ENCODE measurements around the gene TPST2. TPM values are rescaled to one million over a fixed set of nuclear protein-coding genes. Genes with fewer than 3 reads are reported as not detected.

Gene TPST2
- total RNA-seq, 1 experiment from 2014 or later = 50.1 TPM

DNA sequence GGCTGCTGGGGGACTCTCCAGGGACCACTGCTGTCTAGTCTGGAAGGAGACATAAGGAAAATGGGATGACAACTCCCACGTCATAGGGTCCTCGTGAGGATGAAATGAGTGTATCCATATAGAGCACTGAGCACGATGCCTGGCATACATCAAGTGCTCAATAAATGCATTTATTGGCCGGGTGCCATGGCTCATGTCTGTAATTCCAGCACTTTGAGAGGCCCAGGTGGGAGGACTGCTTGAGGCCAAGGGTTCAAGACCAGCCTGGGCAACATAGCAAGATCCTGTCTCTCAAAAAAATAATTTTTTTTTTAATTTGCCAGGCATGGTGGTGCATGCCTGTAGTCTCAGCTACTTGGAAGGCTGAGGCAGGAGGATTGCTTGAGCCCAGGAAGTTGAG is 12.2 kb upstream of the TPST2 start:
- H3K27me3 ChIP-seq (ENCODE audit: insufficient read depth, low read length) = no peaks in the 10 kb centered on the region
- no peak overlapping the region for H4K8ac ChIP-seq (replicated peaks; ENCODE audit: insufficient read length, low read depth, low read length)
- Mint-ChIP-seq H3K9me3 (no peaks in the 10 kb centered on the region; a peak in 1 of 5 replicates), H3K27me3 (ENCODE audit: low read depth) (peaks cover 10% of the 10 kb centered on the region), H3K36me3 (ENCODE audit: insufficient read depth in 1 of 3, low read depth in 3 of 3) (no peaks in the 10 kb centered on the region), H3K27ac (peak overlapping the region in 2 of 3 experiments; percentile 5 to 7; a peak in 2 of 7 replicates), H3K4me3 (no peak overlapping the region), H3K4me1 (peaks cover 6 to 12% of the 10 kb centered on the region in 2 experiments; a peak in 3 of 4 replicates)
- H4K5ac ChIP-seq (ENCODE audit: insufficient read length, low read depth, low read length) = no peak overlapping the region
- no peak overlapping the region for H2BK120ac ChIP-seq (ENCODE audit: low read depth, low read length, poor library complexity, severe bottlenecking)
- H3K4ac ChIP-seq (ENCODE audit: low read depth, low read length) = no peak overlapping the region
- no peak for DNase-seq
- H3K18ac ChIP-seq (ENCODE audit: insufficient read length, low read depth, low read length) = no peak overlapping the region
- no peak overlapping the region for H3T11ph ChIP-seq (ENCODE audit: low read length)
- no peak overlapping the region for H2BK15ac ChIP-seq (ENCODE audit: low read depth, low read length)
- H2AFZ ChIP-seq (ENCODE audit: low read length) = no peak overlapping the region
- no peak overlapping the region for H2BK20ac ChIP-seq (ENCODE audit: low read depth, low read length, poor library complexity, severe bottlenecking)
- H3K27ac ChIP-seq (ENCODE audit: insufficient read length, low read depth, low read length) = no peak overlapping the region
- no CpG with 5 or more reads among the region's 4 CpGs for WGBS (ENCODE audit: extremely low coverage, insufficient read length, low lambda C conversion rate)
- H3K14ac ChIP-seq (ENCODE audit: insufficient read depth, low read length) = no peak overlapping the region
- TF ChIP-seq, protein P1, sequence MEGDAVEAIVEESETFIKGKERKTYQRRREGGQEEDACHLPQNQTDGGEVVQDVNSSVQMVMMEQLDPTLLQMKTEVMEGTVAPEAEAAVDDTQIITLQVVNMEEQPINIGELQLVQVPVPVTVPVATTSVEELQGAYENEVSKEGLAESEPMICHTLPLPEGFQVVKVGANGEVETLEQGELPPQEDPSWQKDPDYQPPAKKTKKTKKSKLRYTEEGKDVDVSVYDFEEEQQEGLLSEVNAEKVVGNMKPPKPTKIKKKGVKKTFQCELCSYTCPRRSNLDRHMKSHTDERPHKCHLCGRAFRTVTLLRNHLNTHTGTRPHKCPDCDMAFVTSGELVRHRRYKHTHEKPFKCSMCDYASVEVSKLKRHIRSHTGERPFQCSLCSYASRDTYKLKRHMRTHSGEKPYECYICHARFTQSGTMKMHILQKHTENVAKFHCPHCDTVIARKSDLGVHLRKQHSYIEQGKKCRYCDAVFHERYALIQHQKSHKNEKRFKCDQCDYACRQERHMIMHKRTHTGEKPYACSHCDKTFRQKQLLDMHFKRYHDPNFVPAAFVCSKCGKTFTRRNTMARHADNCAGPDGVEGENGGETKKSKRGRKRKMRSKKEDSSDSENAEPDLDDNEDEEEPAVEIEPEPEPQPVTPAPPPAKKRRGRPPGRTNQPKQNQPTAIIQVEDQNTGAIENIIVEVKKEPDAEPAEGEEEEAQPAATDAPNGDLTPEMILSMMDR (conservative IDR thresholded peaks at IDR 0.05) = no peak
- H2BK5ac ChIP-seq (ENCODE audit: insufficient read length, low read length) = no peak overlapping the region
- no peak overlapping the region for H4K91ac ChIP-seq (ENCODE audit: insufficient read length, low read depth, low read length)
- no peaks in the 10 kb centered on the region for H3K23me2 ChIP-seq (ENCODE audit: insufficient read length, low read depth, low read length, poor library complexity, severe bottlenecking)
- H3K9me3 ChIP-seq (ENCODE audit: control insufficient read depth, low read depth, low read length) = no peaks in the 10 kb centered on the region
- no peak overlapping the region for H3K4me2 ChIP-seq (ENCODE audit: insufficient read depth, insufficient read length, low read length)
- H4K20me1 ChIP-seq (ENCODE audit: control insufficient read depth, insufficient read depth, insufficient read length) = no peaks in the 10 kb centered on the region
- H3K4me1 ChIP-seq (ENCODE audit: insufficient read depth, low read length) = no peaks in the 10 kb centered on the region
- H3K56ac ChIP-seq (ENCODE audit: insufficient read length, low read depth, low read length) = no peak overlapping the region
- H2BK12ac ChIP-seq (ENCODE audit: insufficient read length, low read depth, low read length) = no peak overlapping the region
- no peak overlapping the region for H3K9ac ChIP-seq (ENCODE audit: extremely low read depth, insufficient read length, low read length)
- no peaks in the 10 kb centered on the region for H3K79me1 ChIP-seq (ENCODE audit: insufficient read depth, low read depth, low read length, poor library complexity, severe bottlenecking)
- no peak overlapping the region for H2AK5ac ChIP-seq (ENCODE audit: insufficient read length, low read length)
- H3K79me2 ChIP-seq (ENCODE audit: insufficient read depth, low read length) = no peaks in the 10 kb centered on the region
- no peak overlapping the region for H3K23ac ChIP-seq (ENCODE audit: insufficient read length, low read depth, low read length)

All from H9 (cell line).